ENCODE results near the gene KDM2A.
"Not testable (repeated sequence)": the region's sequence is repeated elsewhere in the genome, so short reads cannot be mapped to it uniquely, and the experiment has no call there.

KDM2A gene

DNA sequence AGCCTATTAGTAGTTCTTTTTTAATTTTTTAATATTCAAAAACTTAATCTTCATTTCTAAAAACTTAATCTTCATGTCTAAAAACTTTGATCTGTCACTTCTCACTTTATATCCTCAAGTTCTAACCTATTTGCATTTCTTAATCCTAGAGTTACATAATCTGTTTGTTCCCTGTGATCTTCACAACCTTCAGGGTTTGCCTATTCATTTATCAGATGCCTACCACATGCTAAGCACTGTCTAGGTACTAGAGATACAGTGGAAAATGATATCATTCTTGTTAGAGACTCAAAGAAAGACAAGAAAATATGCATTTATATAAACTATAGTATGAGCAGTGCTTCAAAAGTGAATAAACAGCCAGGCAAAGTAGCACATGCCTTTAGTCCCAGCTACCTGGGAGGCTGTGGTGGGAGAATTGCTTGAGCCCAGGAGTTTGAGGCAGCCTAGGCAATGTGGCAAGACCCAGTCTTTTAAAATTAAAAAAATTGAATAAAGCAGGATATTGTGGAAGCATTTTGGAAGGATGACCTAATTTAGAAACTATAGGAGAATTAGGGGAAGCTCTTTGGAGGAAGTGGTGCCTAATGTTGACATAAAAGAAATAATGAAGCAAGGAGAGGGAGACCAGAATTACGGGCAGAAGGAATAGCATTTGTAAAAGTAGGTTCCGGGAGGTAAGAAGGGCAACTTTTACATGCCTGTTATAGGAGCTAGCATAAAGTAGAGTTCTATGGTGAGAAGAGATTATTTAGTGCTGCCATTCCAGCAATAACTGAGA, 92.8 kb downstream of the KDM2A start:
- TF ChIP-seq CTCF (IDR thresholded peaks at IDR 0.05; ENCODE audit: control insufficient read depth, extremely low read depth, insufficient read depth) = no peak

DNA sequence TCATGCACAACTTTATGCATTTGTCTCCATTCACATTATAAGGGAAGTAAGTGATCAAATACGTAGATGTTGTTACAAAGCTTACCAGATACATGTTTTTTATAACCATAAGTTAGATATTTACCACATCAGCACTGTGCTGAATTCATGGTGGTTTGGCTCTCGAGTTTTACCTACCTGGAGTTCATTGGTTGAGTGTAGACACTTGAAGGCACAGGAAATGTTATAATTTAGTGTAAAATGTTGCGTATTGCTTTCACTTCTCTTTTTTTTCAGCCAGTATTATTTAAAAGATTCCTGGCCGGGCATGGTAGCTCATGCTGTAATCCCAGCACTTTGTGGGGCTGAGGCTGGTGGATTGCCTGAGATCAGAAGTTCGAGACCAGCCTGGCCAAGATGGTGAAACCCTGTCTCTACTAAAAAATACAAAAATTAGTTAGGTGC, 94.1 kb downstream of the KDM2A start:
- DNase-seq (ENCODE audit: low read depth) = no peak
- TF ChIP-seq CTCF (IDR thresholded peaks at IDR 0.05; ENCODE audit: control insufficient read depth, extremely low read depth, insufficient read depth) = no peak
- H3K4me3 ChIP-seq (ENCODE audit: low read depth, low read length) = no peak overlapping the region

More for the DNA sequence above, 92.8 kb downstream of the KDM2A start:
- H3K4me3 ChIP-seq (ENCODE audit: low read depth, low read length) = no peak overlapping the region
- DNase-seq (ENCODE audit: low read depth) = no peak

DNA sequence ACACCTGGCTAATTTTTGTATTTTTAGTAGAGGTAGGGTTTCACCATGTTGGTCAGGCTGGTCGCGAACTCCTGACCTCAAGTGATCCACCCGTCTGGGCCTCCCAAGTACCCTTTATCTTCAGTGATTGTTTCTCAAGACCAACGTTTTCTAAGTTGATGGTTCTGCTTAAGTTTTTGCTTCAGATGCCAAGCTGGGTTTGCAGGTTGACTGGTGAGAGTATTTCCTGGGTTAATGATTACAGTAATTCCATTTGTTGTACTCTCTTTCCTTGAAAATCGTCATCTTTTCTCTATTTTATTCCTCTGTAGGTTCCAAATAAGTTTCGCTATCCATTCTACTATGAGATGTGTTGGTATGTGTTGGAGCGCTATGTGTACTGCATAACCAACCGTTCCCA, 108.7 kb downstream of the KDM2A start:
- no peak overlapping the region for H3K4me3 ChIP-seq (ENCODE audit: low read depth, low read length)
- no peak for TF ChIP-seq CTCF (IDR thresholded peaks at IDR 0.05; ENCODE audit: control insufficient read depth, extremely low read depth, insufficient read depth)
- DNase-seq (ENCODE audit: low read depth) = no peak

GRCh38 chr11:67230406-67230805, 111.3 kb downstream of the KDM2A start:
- no peak for TF ChIP-seq CTCF (IDR thresholded peaks at IDR 0.05; ENCODE audit: control insufficient read depth, extremely low read depth, insufficient read depth)
- DNase-seq (ENCODE audit: low read depth) = no peak
- H3K4me3 ChIP-seq (ENCODE audit: low read depth, low read length) = no peak overlapping the region

DNA sequence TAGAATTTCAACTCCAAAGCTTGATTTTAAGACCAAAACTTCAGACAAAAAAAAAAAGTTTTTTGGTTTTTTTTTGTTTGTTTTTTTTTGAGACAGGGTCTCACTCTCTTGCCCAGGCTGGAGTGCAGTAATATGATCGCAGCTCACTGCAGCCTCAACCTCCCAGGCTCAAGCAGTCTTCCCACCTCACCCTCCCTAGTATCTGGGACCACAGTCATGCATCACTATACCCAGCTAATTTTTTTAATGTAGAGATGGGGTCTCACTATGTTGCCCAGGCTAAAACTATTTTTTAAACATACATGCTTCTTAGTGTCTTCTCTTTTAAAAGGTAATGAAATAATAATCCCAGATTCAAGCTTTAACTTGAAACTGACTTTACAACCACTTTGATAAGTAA, 111.8 kb downstream of the KDM2A start:
- no peak overlapping the region for H3K4me3 ChIP-seq (ENCODE audit: low read depth, low read length)
- TF ChIP-seq CTCF (IDR thresholded peaks at IDR 0.05; ENCODE audit: control insufficient read depth, extremely low read depth, insufficient read depth) = no peak

GRCh38 chr11:67233584-67234190, 114.6 kb downstream of the KDM2A start:
- no peak overlapping the region for H3K4me3 ChIP-seq (ENCODE audit: low read depth, low read length)
- DNase-seq (ENCODE audit: low read depth) = no peak
- TF ChIP-seq CTCF (IDR thresholded peaks at IDR 0.05; ENCODE audit: control insufficient read depth, extremely low read depth, insufficient read depth) = no peak

More for the DNA sequence above, 111.8 kb downstream of the KDM2A start:
- DNase-seq (ENCODE audit: low read depth) = no peak

DNA sequence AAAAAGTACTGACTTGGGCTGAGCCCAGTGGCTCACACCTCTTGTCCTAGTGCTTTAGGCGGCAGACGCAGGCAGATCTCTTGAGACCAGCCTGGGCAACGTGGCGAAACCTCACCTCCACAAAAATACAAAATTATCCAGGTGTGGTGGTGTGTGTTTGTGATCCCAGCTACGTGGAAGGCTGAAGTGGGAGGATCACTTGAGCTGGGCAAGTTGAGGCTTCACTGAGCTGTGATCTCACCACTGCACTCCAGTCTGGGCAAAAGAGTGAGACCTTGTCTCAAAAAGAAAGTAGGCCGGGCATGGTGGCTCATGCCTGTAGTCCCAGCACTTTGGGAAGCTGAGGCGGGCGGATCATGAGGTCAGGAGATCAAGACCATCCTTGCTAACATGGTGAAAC, 115.5 kb downstream of the KDM2A start:
- not testable (repeated sequence) for DNase-seq (ENCODE audit: low read depth); H3K4me3 ChIP-seq (ENCODE audit: low read depth, low read length)

Measured in LNCaP clone FGC (cell line).